Measurements from ENCODE around the gene TLR5. TPM values are rescaled to one million over a fixed set of nuclear protein-coding genes. Genes with fewer than 3 reads are reported as not detected.

TLR5 gene
- total and polyA plus RNA-seq, 2 of the 4 experiments (the other 2 are of a cell fraction) = 0.09 to 0.18 TPM

- H3K18ac ChIP-seq (ENCODE audit: low read depth, low read length) = no peak overlapping the region
- dilution Hi-C loops (cut with HindIII; ENCODE audit: low sequenced_read_pairs, unreplicated experiment) = loop anchor here (25.0 kb wide), 1 partner anchor 301 kb away; no protein-coding TSS in a partner anchor
- POLR2A ChIA-PET (ENCODE audit: unreplicated experiment) = interaction anchor here (0.5 kb wide), 1 partner anchor 149 kb away, joined by 5 read pairs; no protein-coding TSS in a partner anchor
- H2BK120ac ChIP-seq (ENCODE audit: low read depth, low read length) = no peak overlapping the region
- H4K8ac ChIP-seq (ENCODE audit: low read depth in 2 of 2, low read length in 2 of 2) = no peak overlapping the region
- H3K4me3 ChIP-seq (ENCODE audit: insufficient read depth, low read depth, low read length) = no peak overlapping the region
- no peak overlapping the region for H2BK15ac ChIP-seq (ENCODE audit: low read depth, low read length)
- no peak overlapping the region for H2BK5ac ChIP-seq (ENCODE audit: low read depth, low read length, poor library complexity, severe bottlenecking)
- no peak overlapping the region for H3K27ac ChIP-seq (ENCODE audit: insufficient read depth, low read length)
- H3K56ac ChIP-seq (ENCODE audit: extremely low read depth, insufficient read depth, low read length) = no peak overlapping the region
- no peaks in the 10 kb centered on the region for H4K20me1 ChIP-seq (ENCODE audit: insufficient read depth, low read length)
- no peak overlapping the region for H4K5ac ChIP-seq (ENCODE audit: low read depth, low read length)
- H3K79me1 ChIP-seq (ENCODE audit: low read depth in 1 of 2, low read length in 2 of 2) = no peaks in the 10 kb centered on the region
- H3K23ac ChIP-seq (ENCODE audit: low read depth, low read length) = no peak overlapping the region
- H3K9me3 ChIP-seq (ENCODE audit: control insufficient read depth, insufficient read depth, low read length) = no peaks in the 10 kb centered on the region
- no peak overlapping the region for H2AK5ac ChIP-seq (ENCODE audit: low read depth, low read length)
- H3K14ac ChIP-seq (replicated peaks; ENCODE audit: low read depth, low read length) = no peak overlapping the region
- H4K91ac ChIP-seq (ENCODE audit: insufficient read depth, low read depth, low read length) = no peak overlapping the region
- TF ChIP-seq MAFK (IDR thresholded peaks at IDR 0.05; ENCODE audit: low read depth, low read length) (no peak), MXI1 (IDR thresholded peaks at IDR 0.05; ENCODE audit: borderline replicate concordance, low read depth, low read length) (no peak), CTCF (conservative IDR thresholded peaks at IDR 0.05; ENCODE audit: low read depth, low read length) (no peak), BHLHE40 (IDR thresholded peaks at IDR 0.05; ENCODE audit: low read depth, low read length) (no peak), ELK1 (IDR thresholded peaks at IDR 0.05; ENCODE audit: borderline replicate concordance, low read depth, low read length) (no peak), POLR2A (IDR thresholded peaks at IDR 0.05; ENCODE audit: low read depth, low read length) (no peak), RAD21 (IDR thresholded peaks at IDR 0.05; ENCODE audit: low read length) (no peak), MAZ (IDR thresholded peaks at IDR 0.05; ENCODE audit: borderline replicate concordance, low read depth, low read length) (no peak), NFE2L2 (IDR thresholded peaks at IDR 0.05; ENCODE audit: low read depth, low read length) (no peak), CHD1 (IDR thresholded peaks at IDR 0.05; ENCODE audit: low read depth, low read length) (no peak), SMC3 (IDR thresholded peaks at IDR 0.05; ENCODE audit: low read depth, low read length) (no peak), FOS (IDR thresholded peaks at IDR 0.05; ENCODE audit: low read depth, low read length) (no peak)
- H3K4me2 ChIP-seq (ENCODE audit: low read depth, low read length) = no peak overlapping the region
- CTCF ChIA-PET = interaction anchor here (1.5 to 1.9 kb wide), 2 partner anchors 291 to 350 kb away, joined by 7 to 10 read pairs; no protein-coding TSS in a partner anchor
- H3K36me3 ChIP-seq (ENCODE audit: control insufficient read depth, insufficient read depth, low read length) = no peaks in the 10 kb centered on the region
- H2AK9ac ChIP-seq (replicated peaks; ENCODE audit: low read depth, low read length, poor library complexity) = no peak overlapping the region
- BruUV-seq (replicated peaks) = no TSS peak
- ATAC-seq (ENCODE audit: low read depth) (no peak), DNase-seq (no peak)
- no peak overlapping the region for H3K9ac ChIP-seq (ENCODE audit: low read depth, low read length)
- H3K9me1 ChIP-seq (ENCODE audit: insufficient read depth, low read length) = no peaks in the 10 kb centered on the region
- no peak overlapping the region for H3K4ac ChIP-seq (ENCODE audit: low read depth, low read length)
- no peaks in the 10 kb centered on the region for H3K4me1 ChIP-seq (ENCODE audit: control insufficient read depth, insufficient read depth, low read length)
- intact Hi-C loops (cut with micrococcal nuclease) = loop anchor here (5.0 kb wide), 1 partner anchor 1656 kb away; no protein-coding TSS in a partner anchor
- H2AFZ ChIP-seq (replicated peaks; ENCODE audit: low read length, poor library complexity) = no peak overlapping the region
- peaks cover 41% of the 10 kb centered on the region for H3K27me3 ChIP-seq (ENCODE audit: control insufficient read depth, insufficient read depth, low read length)
- in situ Hi-C loops (cut with MboI; ENCODE audit: low sequenced_read_pairs) = loop anchor here (5.0 kb wide), 1 partner anchor 296 kb away; no protein-coding TSS in a partner anchor
- 93% methylated on average over 6 of the region's 13 CpGs; no CpG with 5 or more reads in 1 of the 2 experiments for WGBS, 2 experiments (ENCODE audit: extremely low coverage in 2 of 2, insufficient read length in 1 of 2)
- no peak overlapping the region for H2BK20ac ChIP-seq (ENCODE audit: low read depth, low read length)
Measured at GRCh38 chr1:223088713-223089240, 54.3 kb downstream of the TLR5 start.
